ENCODE data around the gene GAS5. TPM values are rescaled to one million over a fixed set of nuclear protein-coding genes. Genes with fewer than 3 reads are reported as not detected.

GAS5 gene
- total RNA-seq, 1 donor from 2014 or later = 282 TPM

DNA sequence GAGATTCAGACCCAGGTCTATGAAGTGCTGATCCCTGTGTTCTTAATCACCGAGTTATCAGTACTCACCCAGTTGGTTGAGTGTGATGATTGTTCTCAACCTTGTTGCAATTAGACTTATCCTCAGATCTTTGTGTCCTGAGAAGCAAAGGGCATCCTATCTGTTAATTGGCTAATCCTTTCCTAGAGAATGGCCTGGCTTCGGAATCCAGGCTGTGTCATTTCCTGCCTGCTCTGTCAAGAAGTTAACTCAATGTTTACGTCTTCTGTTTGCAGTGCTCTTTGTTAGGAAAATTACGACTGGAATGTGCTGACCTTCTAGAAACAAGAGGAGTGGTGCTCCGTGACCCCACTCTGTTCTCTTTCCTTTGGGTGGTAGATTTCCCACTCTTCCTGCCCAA lies 14.7 kb downstream of the GAS5 start:
- no peaks in the 10 kb centered on the region for H3K9me3 ChIP-seq
- DNase-seq (no peak), ATAC-seq (peak; percentile 73 to 79)
- H3K4me3 ChIP-seq = no peak overlapping the region
- intact Hi-C loops (cut with DNase I) = no loop called here
- H3K27me3 ChIP-seq (ENCODE audit: low read depth) = no peaks in the 10 kb centered on the region
- peaks cover 63% of the 10 kb centered on the region for H3K36me3 ChIP-seq
- no peak for TF ChIP-seq CTCF (IDR thresholded peaks at IDR 0.05)
- H3K27ac ChIP-seq = peak overlapping the region; percentile 37
- peaks cover 14% of the 10 kb centered on the region for H3K4me1 ChIP-seq

- no peak for TF ChIP-seq CTCF (IDR thresholded peaks at IDR 0.05)
- DNase-seq = no peak
- Histone ChIP-seq H3K4me3 (no peak overlapping the region), H3K4me1 (peaks cover 14% of the 10 kb centered on the region), H3K36me3 (peaks cover 62% of the 10 kb centered on the region), H3K27ac (no peak overlapping the region), H3K27me3 (ENCODE audit: low read depth) (no peaks in the 10 kb centered on the region), H3K9me3 (no peaks in the 10 kb centered on the region)
- ATAC-seq = no peak
- intact Hi-C loops (cut with DNase I) = no loop called here
Measured at GRCh38 chr1:173852105-173852504, 15.7 kb downstream of the GAS5 start.

DNA sequence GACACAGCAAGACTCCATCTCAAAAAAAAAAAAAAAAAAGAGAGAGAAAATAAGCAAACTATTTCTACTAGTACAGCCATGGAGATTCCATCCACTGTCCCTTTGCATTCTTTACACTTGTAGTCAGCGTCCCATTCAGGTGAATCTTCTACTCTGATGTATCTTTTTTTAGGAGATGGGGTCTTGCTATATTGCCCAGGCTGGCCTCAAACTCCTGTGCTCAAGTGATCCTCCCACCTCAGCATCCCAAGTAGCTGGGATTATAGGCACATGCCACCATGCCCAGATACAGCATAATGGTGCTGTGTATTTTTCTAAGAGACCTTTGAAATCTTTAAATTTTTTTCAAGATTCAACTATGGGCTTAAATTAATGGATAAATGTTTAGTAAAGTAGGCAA lies 35.0 kb downstream of the GAS5 start:
- Histone ChIP-seq H3K4me3 (no peak overlapping the region), H3K27me3 (ENCODE audit: low read depth) (no peaks in the 10 kb centered on the region), H3K27ac (no peak overlapping the region), H3K36me3 (peaks cover 77% of the 10 kb centered on the region), H3K9me3 (no peaks in the 10 kb centered on the region), H3K4me1 (no peaks in the 10 kb centered on the region)
- intact Hi-C loops (cut with DNase I) = no loop called here
- TF ChIP-seq CTCF (IDR thresholded peaks at IDR 0.05) = no peak
- DNase-seq = no peak
- no peak for ATAC-seq

DNA sequence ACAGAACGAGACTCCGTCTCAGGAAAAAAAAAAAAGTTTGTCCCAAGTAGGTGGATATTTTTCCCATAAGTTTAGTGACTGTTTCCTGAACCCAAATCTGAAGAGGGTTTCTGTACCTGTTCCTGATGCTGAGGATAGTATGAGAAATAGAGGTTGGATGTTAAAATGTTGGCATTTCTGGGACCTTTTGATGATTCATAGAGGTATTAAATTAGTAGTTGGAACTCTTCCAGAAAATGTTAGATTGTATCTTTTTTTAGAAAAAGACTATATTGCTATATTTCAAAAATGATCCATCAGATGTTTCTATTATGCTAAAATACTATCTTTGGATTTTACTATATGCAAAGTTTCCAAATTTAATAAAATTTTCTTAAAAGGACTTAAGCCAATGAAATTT lies 40.2 kb downstream of the GAS5 start:
- H3K27me3 ChIP-seq (ENCODE audit: low read depth) = no peaks in the 10 kb centered on the region
- intact Hi-C loops (cut with DNase I) = no loop called here
- H3K27ac ChIP-seq = no peak overlapping the region
- peaks cover 10% of the 10 kb centered on the region for H3K4me1 ChIP-seq
- no peaks in the 10 kb centered on the region for H3K9me3 ChIP-seq
- ATAC-seq (no peak), DNase-seq (no peak)
- no peak overlapping the region for H3K4me3 ChIP-seq
- peaks cover 25% of the 10 kb centered on the region for H3K36me3 ChIP-seq
- TF ChIP-seq CTCF (IDR thresholded peaks at IDR 0.05) = no peak

DNA sequence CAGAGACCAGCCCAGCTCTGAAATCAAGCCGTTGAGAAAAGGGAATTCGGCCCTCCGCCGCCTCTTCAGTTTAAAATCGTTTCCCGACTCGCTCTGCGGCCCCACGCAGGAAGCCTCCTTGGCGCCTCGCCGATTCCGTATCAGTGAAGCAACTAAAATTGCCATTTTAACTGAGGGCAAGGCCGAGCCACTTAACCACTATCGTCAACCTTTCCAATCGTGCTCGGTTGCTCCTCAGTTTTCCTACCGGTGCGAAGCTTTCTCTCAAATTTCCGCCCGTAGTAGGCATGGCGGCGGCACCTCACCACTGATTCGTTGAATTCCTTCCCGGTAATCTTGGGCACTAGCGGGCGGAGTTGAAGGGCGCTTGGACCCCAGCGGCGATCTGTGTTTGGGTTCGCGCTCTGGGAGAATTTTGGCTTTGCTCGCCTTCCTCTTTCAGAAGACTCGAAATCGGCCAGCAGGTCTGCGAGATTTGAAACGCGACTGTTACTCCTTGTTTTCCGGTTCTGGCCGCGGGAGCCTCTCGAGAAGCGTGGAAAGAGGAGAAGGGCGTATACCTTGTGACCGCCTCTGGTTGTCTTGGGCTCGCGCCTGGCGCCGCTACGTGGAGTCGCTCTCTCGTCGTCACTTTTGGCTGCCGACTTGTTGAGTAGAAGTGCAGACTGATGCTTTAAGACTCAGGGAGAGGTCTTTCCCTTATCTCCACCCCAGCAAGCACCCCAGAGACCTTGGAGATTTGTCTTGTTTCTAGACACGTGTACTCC lies 43.3 kb downstream of the GAS5 start, which contains the start of the genes CENPL and DARS2:
TSS of gene CENPL (minus strand) at position 569 of the 767 bp plus-strand sequence. CDS start 13,584 bp downstream, outside the sequence.
TSS of gene DARS2 (plus strand) at position 359 of the 767 bp plus-strand sequence. CDS start 557 bp downstream, outside the sequence.
- peak within 1 kb of the TSS; percentile 85 for H3K4me3 ChIP-seq
- peak; percentile 99 for ATAC-seq
- H3K36me3 ChIP-seq = no peaks in the 10 kb centered on the region
- H3K27me3 ChIP-seq (ENCODE audit: low read depth) = no peaks in the 10 kb centered on the region
- peak; percentile 97 for DNase-seq
- intact Hi-C loops (cut with DNase I) = no loop called here
- peak within 1 kb of the TSS; percentile 91 for H3K27ac ChIP-seq
- no peaks in the 10 kb centered on the region for H3K9me3 ChIP-seq
- H3K4me1 ChIP-seq = peaks cover 10% of the 10 kb centered on the region
- no peak for TF ChIP-seq CTCF (IDR thresholded peaks at IDR 0.05)
